Hepatocyte (in vitro differentiated cells): ENCODE data around the gene LCORL.

ENCODE experiments used
- EZH2 ChIP-seq: fragments of 200-600 bp; sonication (generic); IDR thresholded peaks from 2 replicates; pipeline ENCODE4 v1.6.1; 2016; ENCODE audit warnings: antibody characterized with exemption, mild to moderate bottlenecking, borderline replicate concordance
- EZH2phosphoT487 ChIP-seq: fragments of 200-600 bp; sonication (generic); IDR thresholded peaks from one replicate; pipeline ENCODE4 v1.6.1; 2018; ENCODE audit warnings: antibody characterized with exemption, mild to moderate bottlenecking, low read depth, moderate library complexity; ENCODE audit not compliant: unreplicated experiment, severe bottlenecking
- TF ChIP-seq, protein P1 (sequence below): fragments of 200-600 bp; sonication (generic); IDR thresholded peaks from 2 replicates; pipeline ENCODE4 v1.5.1; 2016; ENCODE audit warnings: antibody characterized with exemption, mild to moderate bottlenecking; ENCODE audit not compliant: poor library complexity

DNA sequence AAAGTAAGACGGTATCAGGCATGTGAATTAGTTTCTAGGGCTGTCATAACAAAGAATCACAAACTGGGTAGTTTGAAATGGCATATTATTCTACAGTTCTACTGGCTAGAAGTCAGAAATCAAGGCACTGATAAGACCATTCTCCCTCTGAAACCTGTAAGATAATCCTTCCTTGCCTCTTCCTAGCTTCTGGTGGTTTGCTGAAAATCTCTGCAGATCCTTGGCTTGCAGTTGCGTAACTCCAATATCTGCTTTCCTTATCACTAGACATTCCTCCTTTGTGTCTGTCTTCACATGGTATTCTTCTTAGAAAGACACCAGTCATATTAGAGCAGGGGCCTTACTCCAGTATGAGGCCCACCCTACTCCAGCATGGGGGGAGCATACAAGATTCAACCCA is 19.6 kb upstream of the LCORL start:
- TF ChIP-seq EZH2 (no peak), EZH2phosphoT487 (no peak)
- TF ChIP-seq, protein P1, sequence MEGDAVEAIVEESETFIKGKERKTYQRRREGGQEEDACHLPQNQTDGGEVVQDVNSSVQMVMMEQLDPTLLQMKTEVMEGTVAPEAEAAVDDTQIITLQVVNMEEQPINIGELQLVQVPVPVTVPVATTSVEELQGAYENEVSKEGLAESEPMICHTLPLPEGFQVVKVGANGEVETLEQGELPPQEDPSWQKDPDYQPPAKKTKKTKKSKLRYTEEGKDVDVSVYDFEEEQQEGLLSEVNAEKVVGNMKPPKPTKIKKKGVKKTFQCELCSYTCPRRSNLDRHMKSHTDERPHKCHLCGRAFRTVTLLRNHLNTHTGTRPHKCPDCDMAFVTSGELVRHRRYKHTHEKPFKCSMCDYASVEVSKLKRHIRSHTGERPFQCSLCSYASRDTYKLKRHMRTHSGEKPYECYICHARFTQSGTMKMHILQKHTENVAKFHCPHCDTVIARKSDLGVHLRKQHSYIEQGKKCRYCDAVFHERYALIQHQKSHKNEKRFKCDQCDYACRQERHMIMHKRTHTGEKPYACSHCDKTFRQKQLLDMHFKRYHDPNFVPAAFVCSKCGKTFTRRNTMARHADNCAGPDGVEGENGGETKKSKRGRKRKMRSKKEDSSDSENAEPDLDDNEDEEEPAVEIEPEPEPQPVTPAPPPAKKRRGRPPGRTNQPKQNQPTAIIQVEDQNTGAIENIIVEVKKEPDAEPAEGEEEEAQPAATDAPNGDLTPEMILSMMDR: no peak
